D721Med (cell line): ENCODE measurements around the gene ATF2.

ENCODE experiments used
- DNase-seq: peaks from one replicate; pipeline ENCODE4 v3.0.0; 2011; ENCODE audit warnings: low spot score; ENCODE audit not compliant: insufficient read length
- FAIRE-seq: peaks from 2 replicates; lab custom pipeline; 2011; peaks lifted over from hg19 to GRCh38; lab: Jason Lieb, UNC
- TF ChIP-seq, protein P1 (sequence below): IDR thresholded peaks from 2 replicates; pipeline ENCODE4 v1.5.1; 2012; ENCODE audit warnings: mild to moderate bottlenecking, control low read depth; ENCODE audit not compliant: insufficient read depth; ENCODE audit errors: missing control alignments

ATF2 gene

GRCh38 chr2:175027755-175028154 is 140.2 kb downstream of the ATF2 start:
- no peak for DNase-seq
- TF ChIP-seq, protein P1, sequence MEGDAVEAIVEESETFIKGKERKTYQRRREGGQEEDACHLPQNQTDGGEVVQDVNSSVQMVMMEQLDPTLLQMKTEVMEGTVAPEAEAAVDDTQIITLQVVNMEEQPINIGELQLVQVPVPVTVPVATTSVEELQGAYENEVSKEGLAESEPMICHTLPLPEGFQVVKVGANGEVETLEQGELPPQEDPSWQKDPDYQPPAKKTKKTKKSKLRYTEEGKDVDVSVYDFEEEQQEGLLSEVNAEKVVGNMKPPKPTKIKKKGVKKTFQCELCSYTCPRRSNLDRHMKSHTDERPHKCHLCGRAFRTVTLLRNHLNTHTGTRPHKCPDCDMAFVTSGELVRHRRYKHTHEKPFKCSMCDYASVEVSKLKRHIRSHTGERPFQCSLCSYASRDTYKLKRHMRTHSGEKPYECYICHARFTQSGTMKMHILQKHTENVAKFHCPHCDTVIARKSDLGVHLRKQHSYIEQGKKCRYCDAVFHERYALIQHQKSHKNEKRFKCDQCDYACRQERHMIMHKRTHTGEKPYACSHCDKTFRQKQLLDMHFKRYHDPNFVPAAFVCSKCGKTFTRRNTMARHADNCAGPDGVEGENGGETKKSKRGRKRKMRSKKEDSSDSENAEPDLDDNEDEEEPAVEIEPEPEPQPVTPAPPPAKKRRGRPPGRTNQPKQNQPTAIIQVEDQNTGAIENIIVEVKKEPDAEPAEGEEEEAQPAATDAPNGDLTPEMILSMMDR, result no peak
- no peak for FAIRE-seq

- DNase-seq (no peak), FAIRE-seq (no peak)
- TF ChIP-seq, protein P1, result no peak
These were observed 141.6 kb downstream of the ATF2 start for GRCh38 chr2:175026385-175026784.

GRCh38 chr2:175025946-175026345 is 142.1 kb downstream of the ATF2 start:
- DNase-seq (no peak), FAIRE-seq (no peak)
- TF ChIP-seq, protein P1, result no peak

- DNase-seq, result no peak
- TF ChIP-seq, protein P1, result no peak
- FAIRE-seq, result no peak
These were observed 142.8 kb downstream of the ATF2 start for GRCh38 chr2:175025233-175025632.

DNA sequence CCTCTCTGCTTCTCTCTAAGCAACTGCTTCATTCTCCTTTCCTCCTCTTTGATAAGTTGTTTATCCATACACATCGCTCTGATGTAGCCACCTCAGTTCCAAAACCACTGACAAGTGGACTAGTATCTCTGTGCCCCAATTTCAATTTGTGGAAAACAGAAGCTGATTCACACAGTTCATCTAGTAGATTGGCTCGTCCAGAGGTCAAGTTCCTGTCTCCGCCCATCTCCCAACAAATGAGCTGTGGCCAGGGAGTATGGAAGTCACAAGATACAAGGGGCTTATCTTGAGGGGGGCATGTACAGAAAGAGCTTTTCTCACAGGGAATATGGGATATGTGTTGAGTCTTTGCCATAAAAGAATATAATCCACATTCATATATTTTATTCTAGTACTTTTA is 145.1 kb downstream of the ATF2 start:
- FAIRE-seq (no peak), DNase-seq (no peak)
- TF ChIP-seq, protein P1, result no peak
